ENCODE data around the gene CCDC91. TPM values are rescaled to one million over a fixed set of nuclear protein-coding genes. Genes with fewer than 3 reads are reported as not detected.

Gene CCDC91
- polyA plus RNA-seq, 1 donor (not counting 4 experiments of a cell fraction or from before 2014, with no cell fraction given), result 26.5 TPM

DNA sequence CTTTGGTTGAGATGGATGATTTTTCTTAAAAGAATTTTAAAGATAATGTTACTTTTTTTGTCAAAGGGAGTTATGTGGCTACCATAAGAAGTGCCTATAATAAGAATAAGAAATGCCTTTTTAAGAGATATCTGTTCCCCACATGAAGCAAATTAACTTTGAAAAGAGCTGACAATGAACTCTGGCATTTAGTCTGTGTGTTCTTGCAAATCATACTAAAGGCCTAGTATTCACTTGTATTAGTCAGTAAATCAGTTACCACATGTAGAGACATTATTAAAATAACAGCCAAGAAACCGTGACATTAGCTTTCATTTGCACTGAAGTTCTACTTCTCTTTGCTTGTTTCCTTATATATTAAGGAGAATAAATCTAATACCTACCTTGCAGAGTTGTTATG lies 296.3 kb downstream of the CCDC91 start:
- dilution Hi-C loops (cut with MboI; ENCODE audit: extremely low pct_ligation_motif_present, low sequenced_read_pairs), result no loop called here
- no peak for FAIRE-seq

DNA sequence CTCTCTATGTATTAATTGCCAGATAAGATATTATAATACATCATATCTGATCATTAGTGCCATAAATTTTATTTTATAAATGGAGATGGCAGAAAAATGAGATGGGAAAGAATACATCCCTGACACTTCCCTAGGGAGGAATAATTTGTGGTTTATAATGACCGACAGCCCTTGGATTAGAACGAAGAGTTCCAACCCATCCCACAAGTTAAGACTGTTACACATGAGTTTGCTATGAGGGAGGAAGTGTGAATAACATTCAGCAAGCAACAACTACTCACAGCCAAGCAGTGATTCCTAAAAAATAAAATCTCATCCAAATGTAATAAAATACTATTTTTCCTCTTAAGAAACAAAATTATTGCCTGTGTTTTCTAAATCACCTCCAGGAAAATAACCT lies 299.0 kb downstream of the CCDC91 start:
- Histone ChIP-seq H3K36me3 (ENCODE audit: control insufficient read depth in 2 of 2, extremely low read depth in 1 of 2, insufficient read depth in 2 of 2, low read length in 2 of 2) (no peaks in the 10 kb centered on the region), H2AFZ (ENCODE audit: control insufficient read depth, low read length) (no peak overlapping the region), H3K9me1 (ENCODE audit: control insufficient read depth, extremely low read depth, insufficient read depth, low read length) (no peaks in the 10 kb centered on the region), H3K4me2 (ENCODE audit: control insufficient read depth, extremely low read depth, insufficient read depth, low read depth, low read length) (peak overlapping the region; percentile 47), H3K4me1 (ENCODE audit: control insufficient read depth, extremely low read depth, insufficient read depth, low read length) (peaks cover 7% of the 10 kb centered on the region), H3K27ac (ENCODE audit: control insufficient read depth, insufficient read depth, low read length) (no peak overlapping the region), H3K9ac (ENCODE audit: control insufficient read depth, extremely low read depth, insufficient read depth, low read length) (no peak overlapping the region), H3K27me3 (ENCODE audit: control insufficient read depth, extremely low read depth, insufficient read depth, low read length) (no peaks in the 10 kb centered on the region), H3K4me3 (ENCODE audit: control insufficient read depth in 2 of 3, extremely low read depth in 1 of 3, insufficient read depth in 2 of 3, low read depth in 1 of 3, low read length in 3 of 3) (peak overlapping the region in 1 of 3 experiments; percentile 10), H3K79me2 (ENCODE audit: control insufficient read depth, insufficient read depth, low read length) (no peaks in the 10 kb centered on the region), H4K20me1 (ENCODE audit: control insufficient read depth, extremely low read depth, insufficient read depth, low read length) (no peaks in the 10 kb centered on the region), H3K9me3 (ENCODE audit: control insufficient read depth, low read depth, low read length) (no peaks in the 10 kb centered on the region)
- FAIRE-seq, result peak; percentile 70
- no peak for TF ChIP-seq EZH2 (IDR thresholded peaks at IDR 0.05; ENCODE audit: low read length)
- TF ChIP-seq, protein P1, sequence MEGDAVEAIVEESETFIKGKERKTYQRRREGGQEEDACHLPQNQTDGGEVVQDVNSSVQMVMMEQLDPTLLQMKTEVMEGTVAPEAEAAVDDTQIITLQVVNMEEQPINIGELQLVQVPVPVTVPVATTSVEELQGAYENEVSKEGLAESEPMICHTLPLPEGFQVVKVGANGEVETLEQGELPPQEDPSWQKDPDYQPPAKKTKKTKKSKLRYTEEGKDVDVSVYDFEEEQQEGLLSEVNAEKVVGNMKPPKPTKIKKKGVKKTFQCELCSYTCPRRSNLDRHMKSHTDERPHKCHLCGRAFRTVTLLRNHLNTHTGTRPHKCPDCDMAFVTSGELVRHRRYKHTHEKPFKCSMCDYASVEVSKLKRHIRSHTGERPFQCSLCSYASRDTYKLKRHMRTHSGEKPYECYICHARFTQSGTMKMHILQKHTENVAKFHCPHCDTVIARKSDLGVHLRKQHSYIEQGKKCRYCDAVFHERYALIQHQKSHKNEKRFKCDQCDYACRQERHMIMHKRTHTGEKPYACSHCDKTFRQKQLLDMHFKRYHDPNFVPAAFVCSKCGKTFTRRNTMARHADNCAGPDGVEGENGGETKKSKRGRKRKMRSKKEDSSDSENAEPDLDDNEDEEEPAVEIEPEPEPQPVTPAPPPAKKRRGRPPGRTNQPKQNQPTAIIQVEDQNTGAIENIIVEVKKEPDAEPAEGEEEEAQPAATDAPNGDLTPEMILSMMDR (optimal IDR thresholded peaks at IDR 0.05 in 1 of 3, IDR thresholded peaks at IDR 0.05 in 1 of 3, conservative IDR thresholded peaks at IDR 0.05 in 1 of 3; ENCODE audit: extremely low read depth in 1 of 3, insufficient read depth in 2 of 3, low read length in 3 of 3), result no peak
- dilution Hi-C loops (cut with MboI; ENCODE audit: extremely low pct_ligation_motif_present, low sequenced_read_pairs), result no loop called here
- no peak for DNase-seq (ENCODE audit: low read depth, low spot score)

More for the DNA sequence above, 296.3 kb downstream of the CCDC91 start:
- Histone ChIP-seq H3K4me2 (ENCODE audit: control insufficient read depth, extremely low read depth, insufficient read depth, low read depth, low read length) (no peak overlapping the region), H3K27me3 (ENCODE audit: control insufficient read depth, extremely low read depth, insufficient read depth, low read length) (no peaks in the 10 kb centered on the region), H3K79me2 (ENCODE audit: control insufficient read depth, insufficient read depth, low read length) (no peaks in the 10 kb centered on the region), H3K27ac (ENCODE audit: control insufficient read depth, insufficient read depth, low read length) (no peak overlapping the region), H3K9me3 (ENCODE audit: control insufficient read depth, low read depth, low read length) (no peaks in the 10 kb centered on the region), H3K4me3 (ENCODE audit: control insufficient read depth in 2 of 3, extremely low read depth in 1 of 3, insufficient read depth in 2 of 3, low read depth in 1 of 3, low read length in 3 of 3) (no peak overlapping the region), H3K36me3 (ENCODE audit: control insufficient read depth in 2 of 2, extremely low read depth in 1 of 2, insufficient read depth in 2 of 2, low read length in 2 of 2) (no peaks in the 10 kb centered on the region), H4K20me1 (ENCODE audit: control insufficient read depth, extremely low read depth, insufficient read depth, low read length) (no peaks in the 10 kb centered on the region), H3K4me1 (ENCODE audit: control insufficient read depth, extremely low read depth, insufficient read depth, low read length) (peaks cover 7% of the 10 kb centered on the region), H2AFZ (ENCODE audit: control insufficient read depth, low read length) (no peak overlapping the region), H3K9me1 (ENCODE audit: control insufficient read depth, extremely low read depth, insufficient read depth, low read length) (no peaks in the 10 kb centered on the region), H3K9ac (ENCODE audit: control insufficient read depth, extremely low read depth, insufficient read depth, low read length) (no peak overlapping the region)
- no peak for DNase-seq (ENCODE audit: low read depth, low spot score)
- TF ChIP-seq, protein P1 (optimal IDR thresholded peaks at IDR 0.05 in 1 of 3, IDR thresholded peaks at IDR 0.05 in 1 of 3, conservative IDR thresholded peaks at IDR 0.05 in 1 of 3; ENCODE audit: extremely low read depth in 1 of 3, insufficient read depth in 2 of 3, low read length in 3 of 3), result no peak
- no peak for TF ChIP-seq EZH2 (IDR thresholded peaks at IDR 0.05; ENCODE audit: low read length)
